Ishikawa (cell line): ENCODE results near the gene PEA15.

Experiments
- CEBPB ChIP-seq: IDR thresholded peaks from 2 replicates; pipeline ENCODE4 v1.6.1; 2012
- EGR1 ChIP-seq: IDR thresholded peaks from 2 replicates; pipeline ENCODE4 v1.6.1; 2012
- EP300 ChIP-seq: IDR thresholded peaks from 2 replicates; pipeline ENCODE4 v1.6.1; 2012; ENCODE audit warnings: borderline replicate concordance
- FOXM1 ChIP-seq: IDR thresholded peaks from 2 replicates; pipeline ENCODE4 v1.6.1; 2012; ENCODE audit warnings: low read depth, borderline replicate concordance
- NFIC ChIP-seq: IDR thresholded peaks from 2 replicates; pipeline ENCODE4 v1.6.1; 2012
- TAF1 ChIP-seq: IDR thresholded peaks from 2 replicates; pipeline ENCODE4 v1.6.1; 2012; ENCODE audit warnings: low read depth, mild to moderate bottlenecking
- TCF12 ChIP-seq: IDR thresholded peaks from 2 replicates; pipeline ENCODE4 v1.6.1; 2012; ENCODE audit warnings: low read depth
- YY1 ChIP-seq: IDR thresholded peaks from 2 replicates; pipeline ENCODE4 v1.6.1; 2012; ENCODE audit warnings: low read depth
- ZBTB7A ChIP-seq: IDR thresholded peaks from 2 replicates; pipeline ENCODE4 v1.6.1; 2012; ENCODE audit warnings: low read depth
- TF ChIP-seq, protein P1 (sequence below): IDR thresholded peaks from 2 replicates; pipeline ENCODE4 v1.6.1; 2012; ENCODE audit warnings: low read depth, mild to moderate bottlenecking
- TF ChIP-seq, protein P2 (sequence below): IDR thresholded peaks from 2 replicates; pipeline ENCODE4 v1.6.1; 2012
- TF ChIP-seq, protein P3 (sequence below): IDR thresholded peaks from 2 replicates; pipeline ENCODE4 v1.6.1; 2012

DNA sequence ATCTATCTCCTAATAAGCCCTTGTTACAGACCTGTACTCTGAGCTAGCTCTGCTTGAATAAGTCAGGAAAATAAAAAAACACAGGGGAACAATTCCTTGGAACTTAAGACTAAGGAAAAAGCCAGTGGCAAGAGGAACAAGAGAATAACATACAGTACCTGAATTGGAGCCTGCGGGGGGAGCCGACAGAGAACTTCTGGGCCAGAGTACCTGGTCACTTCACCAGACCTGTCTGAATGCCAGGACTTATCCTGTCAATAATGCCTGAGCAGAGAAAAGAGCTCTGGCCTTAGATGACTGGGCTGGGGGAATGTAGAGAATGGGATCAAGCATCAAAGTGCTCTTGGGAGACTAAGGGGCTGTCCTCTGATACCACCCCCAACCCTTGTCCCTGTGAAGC lies 15.1 kb downstream of the PEA15 start:
- TF ChIP-seq YY1, result no peak
- TF ChIP-seq, protein P1, sequence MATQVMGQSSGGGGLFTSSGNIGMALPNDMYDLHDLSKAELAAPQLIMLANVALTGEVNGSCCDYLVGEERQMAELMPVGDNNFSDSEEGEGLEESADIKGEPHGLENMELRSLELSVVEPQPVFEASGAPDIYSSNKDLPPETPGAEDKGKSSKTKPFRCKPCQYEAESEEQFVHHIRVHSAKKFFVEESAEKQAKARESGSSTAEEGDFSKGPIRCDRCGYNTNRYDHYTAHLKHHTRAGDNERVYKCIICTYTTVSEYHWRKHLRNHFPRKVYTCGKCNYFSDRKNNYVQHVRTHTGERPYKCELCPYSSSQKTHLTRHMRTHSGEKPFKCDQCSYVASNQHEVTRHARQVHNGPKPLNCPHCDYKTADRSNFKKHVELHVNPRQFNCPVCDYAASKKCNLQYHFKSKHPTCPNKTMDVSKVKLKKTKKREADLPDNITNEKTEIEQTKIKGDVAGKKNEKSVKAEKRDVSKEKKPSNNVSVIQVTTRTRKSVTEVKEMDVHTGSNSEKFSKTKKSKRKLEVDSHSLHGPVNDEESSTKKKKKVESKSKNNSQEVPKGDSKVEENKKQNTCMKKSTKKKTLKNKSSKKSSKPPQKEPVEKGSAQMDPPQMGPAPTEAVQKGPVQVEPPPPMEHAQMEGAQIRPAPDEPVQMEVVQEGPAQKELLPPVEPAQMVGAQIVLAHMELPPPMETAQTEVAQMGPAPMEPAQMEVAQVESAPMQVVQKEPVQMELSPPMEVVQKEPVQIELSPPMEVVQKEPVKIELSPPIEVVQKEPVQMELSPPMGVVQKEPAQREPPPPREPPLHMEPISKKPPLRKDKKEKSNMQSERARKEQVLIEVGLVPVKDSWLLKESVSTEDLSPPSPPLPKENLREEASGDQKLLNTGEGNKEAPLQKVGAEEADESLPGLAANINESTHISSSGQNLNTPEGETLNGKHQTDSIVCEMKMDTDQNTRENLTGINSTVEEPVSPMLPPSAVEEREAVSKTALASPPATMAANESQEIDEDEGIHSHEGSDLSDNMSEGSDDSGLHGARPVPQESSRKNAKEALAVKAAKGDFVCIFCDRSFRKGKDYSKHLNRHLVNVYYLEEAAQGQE, result no peak
- no peak for TF ChIP-seq CEBPB
- TF ChIP-seq EGR1, result no peak
- TF ChIP-seq TCF12, result no peak
- TF ChIP-seq, protein P2, sequence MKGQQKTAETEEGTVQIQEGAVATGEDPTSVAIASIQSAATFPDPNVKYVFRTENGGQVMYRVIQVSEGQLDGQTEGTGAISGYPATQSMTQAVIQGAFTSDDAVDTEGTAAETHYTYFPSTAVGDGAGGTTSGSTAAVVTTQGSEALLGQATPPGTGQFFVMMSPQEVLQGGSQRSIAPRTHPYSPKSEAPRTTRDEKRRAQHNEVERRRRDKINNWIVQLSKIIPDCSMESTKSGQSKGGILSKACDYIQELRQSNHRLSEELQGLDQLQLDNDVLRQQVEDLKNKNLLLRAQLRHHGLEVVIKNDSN, result no peak
- no peak for TF ChIP-seq FOXM1
- TF ChIP-seq ZBTB7A, result no peak
- TF ChIP-seq TAF1, result no peak
- TF ChIP-seq NFIC, result no peak
- TF ChIP-seq, protein P3, sequence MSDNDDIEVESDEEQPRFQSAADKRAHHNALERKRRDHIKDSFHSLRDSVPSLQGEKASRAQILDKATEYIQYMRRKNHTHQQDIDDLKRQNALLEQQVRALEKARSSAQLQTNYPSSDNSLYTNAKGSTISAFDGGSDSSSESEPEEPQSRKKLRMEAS, result no peak
- TF ChIP-seq EP300, result no peak
